OCI-M2 (cell line): Measurements from ENCODE around the gene MRM3.
"Not testable (repeated sequence)": the region's sequence is repeated elsewhere in the genome, so short reads cannot be mapped to it uniquely, and the experiment has no call there.

Experiments used
- DNase-seq: peaks from one replicate; lab custom pipeline; 2025; ENCODE audit not compliant: unreplicated experiment; lab: John Stamatoyannopoulos, UW

MRM3 gene

GRCh38 chr17:752620-753219, 29.4 kb upstream of the MRM3 start:
- no peak for DNase-seq

DNA sequence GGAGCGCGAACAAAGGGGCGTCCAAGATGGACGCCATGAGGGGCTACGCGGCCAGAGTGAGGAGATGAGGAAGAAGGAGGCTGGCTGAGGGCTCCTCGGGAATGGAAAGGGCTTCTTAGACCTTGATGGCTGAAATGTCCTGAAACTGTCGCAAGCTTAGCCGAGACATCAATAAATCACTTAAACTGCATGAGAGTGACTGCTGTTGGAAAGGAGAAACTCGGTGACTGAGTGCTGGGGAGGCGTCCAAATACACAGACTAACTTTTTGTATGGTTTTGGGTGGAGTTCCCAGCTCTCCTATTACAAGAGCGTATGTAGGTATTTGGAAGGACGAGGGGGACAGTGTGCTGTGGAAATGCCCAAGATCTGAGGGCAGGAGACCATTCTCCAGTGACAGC, 28.7 kb upstream of the MRM3 start:
- no peak for DNase-seq

DNA sequence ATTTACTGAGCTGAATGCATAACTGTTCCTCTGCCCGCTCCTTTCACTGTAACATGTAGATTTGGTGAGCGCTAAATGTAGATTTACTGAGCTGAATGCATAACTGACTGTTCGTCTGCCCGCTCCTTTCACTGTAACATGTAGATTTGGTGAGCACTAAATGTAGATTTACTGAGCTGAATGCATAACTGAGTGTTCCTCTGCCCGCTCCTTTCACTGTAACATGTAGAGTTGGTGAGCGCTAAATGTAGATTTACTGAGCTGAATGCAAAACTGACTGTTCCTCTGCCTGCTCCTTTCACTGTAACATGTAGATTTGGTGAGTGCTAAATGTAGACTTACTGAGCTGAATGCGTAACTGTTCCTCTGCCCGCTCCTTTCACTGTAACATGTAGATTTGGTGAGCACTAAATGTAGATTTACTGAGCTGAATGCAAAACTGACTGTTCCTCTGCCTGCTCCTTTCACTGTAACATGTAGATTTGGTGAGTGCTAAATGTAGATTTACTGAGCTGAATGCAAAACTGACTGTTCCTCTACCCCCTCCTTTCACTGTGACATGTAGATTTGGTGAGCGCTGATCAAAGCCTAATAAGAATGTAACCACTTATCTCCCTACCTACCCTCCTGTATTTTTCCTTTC, 26.7 kb upstream of the MRM3 start:
- not testable (repeated sequence) for DNase-seq

- DNase-seq = not testable (repeated sequence)
Observed at GRCh38 chr17:756010-756567, 26.1 kb upstream of the MRM3 start.

DNA sequence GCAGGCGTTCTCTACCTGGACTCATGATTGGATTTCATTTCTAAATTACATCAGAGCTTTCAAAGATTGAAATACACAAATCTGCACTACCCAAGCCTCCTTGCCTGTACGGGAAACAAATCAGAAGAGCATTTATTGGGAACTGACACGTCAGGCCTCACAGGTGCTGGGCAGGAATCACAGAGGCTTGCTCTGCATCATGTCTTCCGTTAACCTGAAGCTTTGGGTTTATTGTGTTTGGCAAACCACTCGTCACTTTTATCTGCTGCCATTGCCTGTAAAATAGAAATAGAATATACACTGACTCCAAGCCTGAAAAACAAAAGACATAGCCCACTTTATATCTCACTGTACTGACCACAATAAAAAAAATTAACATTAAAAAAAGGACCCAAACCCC, 22.2 kb upstream of the MRM3 start:
- DNase-seq = no peak

GRCh38 chr17:760371-760770, 21.8 kb upstream of the MRM3 start:
- DNase-seq = no peak

- no peak for DNase-seq
Observed at GRCh38 chr17:767076-767475, 15.1 kb upstream of the MRM3 start.

- DNase-seq = no peak
Observed at GRCh38 chr17:773016-773415, 9.1 kb upstream of the MRM3 start.

DNA sequence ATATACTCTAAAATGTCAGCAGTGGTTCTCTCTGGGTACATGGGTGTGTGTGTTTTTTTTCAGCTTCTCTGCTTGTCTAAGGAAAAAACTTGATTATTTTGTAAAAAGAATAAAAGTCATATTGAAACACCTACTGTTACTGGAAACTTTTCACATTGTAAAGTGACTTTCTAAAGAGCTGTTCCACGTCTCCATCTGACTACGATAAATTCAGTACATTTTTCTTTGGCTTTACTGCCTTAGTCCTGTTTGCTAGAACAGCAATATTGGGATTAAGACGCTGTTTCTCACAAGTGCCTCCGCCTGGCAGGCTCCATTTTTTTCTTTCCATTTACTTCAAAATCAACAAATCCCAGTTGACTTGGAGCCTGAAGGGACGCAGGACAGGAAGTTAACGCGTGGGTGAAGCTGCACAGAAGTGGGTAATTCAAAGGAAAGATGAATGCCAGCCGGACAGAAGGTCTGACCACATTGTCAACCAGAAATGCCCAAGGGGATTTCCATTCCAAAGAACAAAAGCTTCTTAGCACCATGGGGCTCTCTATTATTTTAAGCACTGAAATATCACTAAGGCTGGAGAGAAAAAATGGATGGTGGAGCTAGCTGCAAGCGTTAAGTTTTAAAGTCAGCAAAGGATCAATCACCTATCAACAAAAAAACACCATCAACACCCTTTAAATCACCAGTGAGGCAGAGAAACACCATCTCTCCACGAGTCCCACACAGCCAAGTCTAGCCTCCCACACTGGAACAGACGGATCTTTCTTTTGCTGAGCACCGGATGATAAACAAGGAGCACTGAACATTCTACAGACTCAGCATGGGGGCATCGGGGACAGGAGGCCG, 8.5 kb upstream of the MRM3 start:
- no peak for DNase-seq

DNA sequence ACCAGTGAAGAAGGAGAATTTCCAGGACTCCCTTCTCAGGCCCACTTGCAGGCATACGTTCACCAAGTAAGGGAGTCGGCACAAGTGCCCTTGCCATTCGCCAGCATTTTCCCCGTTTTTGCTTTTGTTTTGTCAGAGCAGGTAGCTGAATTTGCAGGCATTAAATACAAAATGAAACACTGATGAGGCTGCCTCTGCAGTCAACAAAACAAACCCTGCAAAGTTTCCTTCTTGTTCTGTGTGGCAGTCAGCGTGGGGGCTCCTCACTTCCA, 7.9 kb upstream of the MRM3 start:
- DNase-seq = no peak

DNA sequence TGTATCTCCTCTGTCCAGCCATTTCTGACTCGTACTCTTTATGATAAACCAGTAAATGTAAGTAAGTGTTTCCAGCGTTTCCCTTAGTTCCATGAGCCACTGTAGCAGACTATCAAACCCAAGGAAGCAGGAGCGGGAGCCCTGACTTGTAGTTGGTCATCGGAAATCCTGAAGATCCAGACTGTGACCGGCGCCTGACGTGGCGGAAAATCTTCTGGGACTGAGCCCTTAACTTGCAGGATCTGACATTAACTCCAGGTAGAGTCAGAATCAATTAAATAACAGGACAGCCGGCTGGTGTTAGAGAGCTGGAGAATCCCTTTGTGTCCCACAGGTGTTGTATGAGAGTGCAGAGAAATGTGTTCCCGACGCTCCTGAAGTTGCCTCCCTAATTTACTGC, 4.1 kb upstream of the MRM3 start:
- no peak for DNase-seq

- DNase-seq = no peak
Observed at GRCh38 chr17:784143-784542, 2.0 kb downstream of the MRM3 start.

- DNase-seq = not testable (repeated sequence)
Observed at GRCh38 chr17:785901-786300, 3.7 kb downstream of the MRM3 start.

DNA sequence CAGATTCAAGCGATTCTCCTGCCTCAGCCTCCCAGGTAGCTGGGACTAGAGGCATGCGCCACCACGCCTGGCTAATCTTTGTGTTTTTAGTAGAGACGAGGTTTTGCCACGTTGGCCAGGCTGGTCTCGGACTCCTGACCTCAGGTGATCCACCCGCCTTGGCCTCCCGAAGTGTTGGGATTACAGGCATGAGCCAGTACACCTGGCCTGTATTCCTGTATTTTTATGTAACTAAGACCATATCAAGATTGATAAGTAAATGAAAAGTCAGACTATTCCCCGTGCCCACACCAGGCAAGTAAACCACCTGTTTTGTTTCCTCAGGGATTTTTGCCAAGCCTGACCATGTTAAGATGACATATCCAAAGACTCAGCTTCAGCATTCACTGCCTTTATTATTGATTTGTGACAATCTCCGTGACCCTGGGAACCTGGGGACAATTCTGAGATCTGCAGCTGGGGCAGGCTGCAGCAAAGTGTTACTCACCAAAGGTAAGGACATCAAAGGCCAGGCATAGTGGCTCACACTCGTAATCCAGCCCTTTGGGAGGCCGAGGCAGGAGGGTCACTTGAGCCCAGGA, 5.6 kb downstream of the MRM3 start:
- DNase-seq = no peak

DNA sequence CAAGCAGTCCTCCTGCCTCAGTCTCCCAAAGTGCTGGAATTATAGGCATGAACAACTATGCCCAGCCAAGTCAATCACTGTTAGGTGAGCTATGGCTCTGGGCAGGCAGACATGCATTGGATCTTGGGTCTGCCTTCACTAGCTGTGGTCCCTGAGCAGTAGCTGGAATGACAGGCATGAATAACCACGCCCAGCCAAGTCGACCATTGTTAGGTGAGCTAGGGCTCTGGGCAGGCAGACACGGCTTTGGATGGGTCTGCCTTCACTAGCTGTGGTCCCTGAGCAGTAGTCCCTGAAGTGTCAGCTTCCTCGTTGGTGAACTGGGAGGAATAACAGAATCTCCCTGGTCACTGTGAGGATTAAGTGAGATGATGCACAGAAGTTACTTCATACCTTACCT, 6.4 kb downstream of the MRM3 start:
- DNase-seq = no peak

DNA sequence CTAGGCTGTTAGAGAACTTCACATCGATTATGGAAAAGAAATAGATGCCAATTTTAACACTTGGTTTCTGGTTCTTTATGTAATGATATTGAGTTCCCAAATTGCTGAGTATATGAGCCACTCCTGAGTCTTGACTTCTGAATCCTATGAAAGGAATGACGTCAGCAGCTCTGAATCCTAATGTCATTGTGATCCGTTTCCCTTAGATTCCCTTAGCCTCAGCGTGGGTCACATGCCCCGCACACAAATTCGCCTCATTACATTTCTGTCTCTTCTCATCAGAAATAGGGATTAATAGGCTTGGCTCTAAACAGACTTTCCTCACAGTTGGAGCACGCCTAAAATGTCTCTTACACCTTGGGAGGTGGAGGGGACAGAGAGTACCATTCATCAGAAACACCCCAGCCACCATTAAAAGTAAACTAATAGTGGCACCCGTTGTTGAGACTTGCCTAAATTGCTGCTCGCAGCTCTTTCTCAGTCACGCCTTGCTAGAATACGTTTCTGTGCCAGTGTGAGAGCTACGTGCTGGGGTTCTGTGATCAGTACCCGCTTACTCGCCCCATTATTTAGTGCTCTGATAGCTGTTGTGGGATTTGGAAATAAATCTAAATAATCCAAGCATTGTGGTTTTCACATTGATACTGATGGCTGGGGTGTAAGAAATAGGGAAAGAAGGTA, 7.1 kb downstream of the MRM3 start:
- DNase-seq = no peak

GRCh38 chr17:789931-790873, 8.0 kb downstream of the MRM3 start:
- DNase-seq = not testable (repeated sequence)

GRCh38 chr17:790874-791247, 8.7 kb downstream of the MRM3 start:
- DNase-seq = not testable (repeated sequence)

- DNase-seq = no peak
Observed at GRCh38 chr17:791829-792228, 9.7 kb downstream of the MRM3 start.

- no peak for DNase-seq
Observed at GRCh38 chr17:792277-792676, 10.1 kb downstream of the MRM3 start.
